ENCODE data around the gene CPNE4. TPM values are rescaled to one million over a fixed set of nuclear protein-coding genes. Genes with fewer than 3 reads are reported as not detected.
A peak's percentile ranks its signal among the peaks of the same experiment; 100 is the strongest.

Gene CPNE4
- total RNA-seq, 2 experiments from 2014 or later = not detected

- no peaks in the 10 kb centered on the region for H3K9me3 Mint-ChIP-seq
- no peaks in the 10 kb centered on the region for H3K4me1 Mint-ChIP-seq (ENCODE audit: low read depth)
- CTCF ChIA-PET = interaction anchor here (0.7 kb wide), 1 partner anchor 8 kb away, joined by 3 read pairs; no protein-coding TSS in a partner anchor
- H3K36me3 Mint-ChIP-seq (ENCODE audit: low read depth) = no peaks in the 10 kb centered on the region
- H3K4me3 Mint-ChIP-seq = no peak overlapping the region
- intact Hi-C loops (cut with micrococcal nuclease) = no loop called here
- peaks cover 13% of the 10 kb centered on the region for H3K27me3 Mint-ChIP-seq (ENCODE audit: low read depth)
- DNase-seq = no peak
- H3K27ac Mint-ChIP-seq = no peak overlapping the region
Observed at GRCh38 chr3:131586277-131586676, 448.5 kb downstream of the CPNE4 start.

DNA sequence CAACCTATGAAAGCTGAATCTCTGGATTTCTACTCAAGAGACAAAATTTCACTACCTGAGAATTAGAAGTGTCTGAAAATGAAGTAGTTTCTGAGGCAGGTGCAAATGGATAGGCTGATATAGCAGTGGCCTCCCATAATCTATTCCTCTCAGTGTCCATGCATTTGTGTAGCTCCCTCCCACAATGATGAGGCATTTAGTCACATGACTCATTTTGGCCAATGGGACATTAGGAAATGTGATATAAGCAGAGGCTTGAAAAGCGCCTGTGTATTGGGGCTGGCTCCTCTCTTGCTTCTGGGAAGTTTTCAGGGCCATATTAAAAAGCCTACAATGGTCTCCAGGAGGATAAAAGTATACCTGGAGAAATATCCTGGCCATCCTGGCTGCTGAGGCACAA is 452.4 kb downstream of the CPNE4 start:
- intact Hi-C loops (cut with micrococcal nuclease) = no loop called here
- CTCF ChIA-PET = no interaction called here
- H3K4me1 Mint-ChIP-seq (ENCODE audit: low read depth) = no peaks in the 10 kb centered on the region
- no peaks in the 10 kb centered on the region for H3K9me3 Mint-ChIP-seq
- H3K27ac Mint-ChIP-seq = no peak overlapping the region
- no peak overlapping the region for H3K4me3 Mint-ChIP-seq
- H3K36me3 Mint-ChIP-seq (ENCODE audit: low read depth) = no peaks in the 10 kb centered on the region
- peaks cover 6% of the 10 kb centered on the region for H3K27me3 Mint-ChIP-seq (ENCODE audit: low read depth)
- no peak for DNase-seq

- Mint-ChIP-seq H3K27ac (no peak overlapping the region), H3K9me3 (no peaks in the 10 kb centered on the region), H3K27me3 (ENCODE audit: low read depth) (peaks cover 15% of the 10 kb centered on the region), H3K36me3 (ENCODE audit: low read depth) (no peaks in the 10 kb centered on the region), H3K4me1 (ENCODE audit: low read depth) (no peaks in the 10 kb centered on the region), H3K4me3 (no peak overlapping the region)
- CTCF ChIA-PET = no interaction called here
- intact Hi-C loops (cut with micrococcal nuclease) = no loop called here
- no peak for DNase-seq
Observed at GRCh38 chr3:131568460-131568859, 466.4 kb downstream of the CPNE4 start.

DNA sequence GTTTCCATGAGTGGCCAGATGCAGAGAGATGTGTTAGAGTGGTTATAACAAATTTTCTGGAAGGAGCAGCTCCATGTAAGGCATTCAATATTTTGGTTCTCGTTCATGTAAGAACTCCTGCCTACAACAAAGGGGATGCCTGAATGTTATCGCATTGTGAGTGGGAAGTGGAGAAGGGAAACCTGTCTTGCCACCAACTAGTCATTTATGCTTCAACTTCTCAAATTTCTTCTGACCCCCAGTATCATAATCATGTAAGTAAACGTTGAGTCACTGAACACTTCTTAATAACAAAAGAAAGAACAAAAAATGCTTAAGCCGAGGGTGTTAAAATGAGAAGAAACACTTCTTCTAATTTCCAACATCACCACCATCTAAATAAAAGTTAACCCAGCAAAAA is 470.0 kb downstream of the CPNE4 start:
- no peak overlapping the region for H3K4me3 Mint-ChIP-seq
- intact Hi-C loops (cut with micrococcal nuclease) = no loop called here
- no peak for DNase-seq
- H3K27me3 Mint-ChIP-seq (ENCODE audit: low read depth) = peaks cover 23% of the 10 kb centered on the region
- CTCF ChIA-PET = interaction anchor here (1.2 kb wide), 1 partner anchor 19 kb away, joined by 3 read pairs; no protein-coding TSS in a partner anchor
- no peaks in the 10 kb centered on the region for H3K4me1 Mint-ChIP-seq (ENCODE audit: low read depth)
- H3K27ac Mint-ChIP-seq = no peak overlapping the region
- H3K36me3 Mint-ChIP-seq (ENCODE audit: low read depth) = no peaks in the 10 kb centered on the region
- H3K9me3 Mint-ChIP-seq = no peaks in the 10 kb centered on the region

DNA sequence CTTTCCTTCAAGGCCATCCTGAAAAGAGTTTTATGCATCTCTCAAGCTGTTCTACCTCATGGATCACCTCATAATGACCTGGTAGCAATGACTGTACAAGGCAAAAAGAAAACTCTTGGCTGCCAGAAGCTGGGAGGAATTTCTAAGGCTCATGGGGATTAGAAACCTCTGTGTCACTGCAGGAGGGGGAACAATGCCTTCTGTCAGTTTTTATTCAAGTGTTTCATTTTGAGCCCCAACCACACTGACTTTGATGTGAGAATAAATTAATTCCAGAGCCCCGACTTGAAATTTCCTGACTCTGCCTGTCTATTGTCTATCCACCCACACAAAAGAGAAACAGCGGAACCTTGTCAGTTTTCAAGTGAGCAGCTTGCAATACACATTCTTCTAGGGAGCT is 473.3 kb downstream of the CPNE4 start:
- no peak overlapping the region for H3K27ac Mint-ChIP-seq
- H3K9me3 Mint-ChIP-seq = no peaks in the 10 kb centered on the region
- no peak overlapping the region for H3K4me3 Mint-ChIP-seq
- H3K4me1 Mint-ChIP-seq (ENCODE audit: low read depth) = no peaks in the 10 kb centered on the region
- peaks cover 23% of the 10 kb centered on the region for H3K27me3 Mint-ChIP-seq (ENCODE audit: low read depth)
- intact Hi-C loops (cut with micrococcal nuclease) = no loop called here
- CTCF ChIA-PET = interaction anchor here (1.0 kb wide), 1 partner anchor 12 kb away, joined by 4 read pairs; no protein-coding TSS in a partner anchor
- no peak for DNase-seq
- no peaks in the 10 kb centered on the region for H3K36me3 Mint-ChIP-seq (ENCODE audit: low read depth)

DNA sequence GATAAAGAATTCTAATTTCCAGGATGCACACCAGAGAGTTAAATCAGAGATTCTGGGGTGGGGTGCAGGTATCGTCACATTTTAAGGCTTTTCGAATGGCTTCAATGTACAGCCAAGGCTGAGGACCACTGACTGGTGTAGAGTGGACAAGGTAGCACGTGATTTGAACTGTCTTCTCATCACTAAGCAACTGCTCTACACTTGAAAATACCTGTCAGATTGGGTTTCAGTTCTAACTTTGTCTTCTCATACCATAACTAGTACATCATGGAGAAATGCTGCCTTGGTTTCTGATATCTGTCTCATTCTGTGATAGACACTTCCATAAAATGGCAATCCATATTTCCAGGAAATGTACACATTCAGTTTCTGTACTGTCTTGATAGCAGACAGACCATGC is 474.0 kb downstream of the CPNE4 start:
- Mint-ChIP-seq H3K4me3 (no peak overlapping the region), H3K4me1 (ENCODE audit: low read depth) (no peaks in the 10 kb centered on the region), H3K27me3 (ENCODE audit: low read depth) (peaks cover 23% of the 10 kb centered on the region), H3K36me3 (ENCODE audit: low read depth) (no peaks in the 10 kb centered on the region), H3K9me3 (no peaks in the 10 kb centered on the region), H3K27ac (no peak overlapping the region)
- DNase-seq = no peak
- CTCF ChIA-PET = no interaction called here
- intact Hi-C loops (cut with micrococcal nuclease) = no loop called here

GRCh38 chr3:131555456-131555855 is 479.4 kb downstream of the CPNE4 start:
- intact Hi-C loops (cut with micrococcal nuclease) = no loop called here
- no peaks in the 10 kb centered on the region for H3K9me3 Mint-ChIP-seq
- H3K27me3 Mint-ChIP-seq (ENCODE audit: low read depth) = peaks cover 13% of the 10 kb centered on the region
- H3K4me1 Mint-ChIP-seq (ENCODE audit: low read depth) = no peaks in the 10 kb centered on the region
- no peaks in the 10 kb centered on the region for H3K36me3 Mint-ChIP-seq (ENCODE audit: low read depth)
- CTCF ChIA-PET = no interaction called here
- DNase-seq = no peak
- H3K4me3 Mint-ChIP-seq = no peak overlapping the region
- H3K27ac Mint-ChIP-seq = no peak overlapping the region

- Mint-ChIP-seq H3K4me3 (no peak overlapping the region), H3K27ac (no peak overlapping the region), H3K9me3 (no peaks in the 10 kb centered on the region), H3K36me3 (ENCODE audit: low read depth) (no peaks in the 10 kb centered on the region), H3K27me3 (ENCODE audit: low read depth) (peaks cover 16% of the 10 kb centered on the region), H3K4me1 (ENCODE audit: low read depth) (no peaks in the 10 kb centered on the region)
- DNase-seq = no peak
- CTCF ChIA-PET = no interaction called here
- intact Hi-C loops (cut with micrococcal nuclease) = no loop called here
Observed at GRCh38 chr3:131553495-131554247, 481.1 kb downstream of the CPNE4 start.

GRCh38 chr3:131551761-131552160 is 483.1 kb downstream of the CPNE4 start:
- intact Hi-C loops (cut with micrococcal nuclease) = no loop called here
- CTCF ChIA-PET = no interaction called here
- Mint-ChIP-seq H3K9me3 (no peaks in the 10 kb centered on the region), H3K4me1 (ENCODE audit: low read depth) (no peaks in the 10 kb centered on the region), H3K27ac (no peak overlapping the region), H3K36me3 (ENCODE audit: low read depth) (no peaks in the 10 kb centered on the region), H3K4me3 (no peak overlapping the region), H3K27me3 (ENCODE audit: low read depth) (peaks cover 26% of the 10 kb centered on the region)
- DNase-seq = no peak

DNA sequence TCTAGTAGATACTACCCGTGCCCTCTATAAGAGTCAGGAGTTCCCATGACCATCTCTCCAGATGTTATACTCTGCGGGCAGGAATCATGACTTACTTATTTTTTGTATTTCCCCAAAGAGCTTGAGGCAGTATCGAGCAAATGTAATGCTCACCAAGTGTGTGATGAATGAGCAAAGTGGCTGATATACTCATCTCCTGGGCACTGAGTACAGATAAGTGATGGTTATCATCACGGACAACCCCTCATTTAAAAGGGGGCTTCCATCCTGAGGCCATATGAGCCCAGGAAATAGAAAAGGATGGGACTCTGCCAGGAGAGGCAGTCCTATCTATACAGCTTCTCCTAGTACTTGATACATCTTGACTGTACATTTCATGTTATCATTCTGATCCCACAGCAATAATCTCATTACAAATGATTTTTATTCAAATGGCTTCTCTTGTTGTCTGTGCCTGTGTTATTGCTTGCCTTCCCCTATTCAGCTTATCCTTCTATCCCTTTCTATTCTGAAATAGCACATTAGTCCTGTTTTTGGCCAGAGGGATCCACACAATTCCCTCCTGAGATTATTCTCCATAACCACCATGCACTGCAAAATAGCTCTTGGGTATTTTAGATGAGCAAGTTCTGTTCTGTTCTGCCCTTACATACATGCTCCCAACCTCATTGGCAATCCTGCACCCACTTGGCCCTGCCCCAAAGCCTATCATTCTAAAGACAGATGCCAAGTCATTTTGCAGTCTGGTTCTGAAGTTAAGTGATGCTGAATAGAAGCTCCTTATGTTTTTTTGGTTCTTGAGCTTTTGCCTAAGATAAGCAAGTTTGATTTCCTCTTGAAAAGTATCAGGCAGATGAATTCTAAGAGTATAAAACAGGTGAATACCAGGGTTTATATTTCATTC is 484.0 kb downstream of the CPNE4 start:
- Mint-ChIP-seq H3K36me3 (ENCODE audit: low read depth) (no peaks in the 10 kb centered on the region), H3K4me3 (no peak overlapping the region), H3K9me3 (no peaks in the 10 kb centered on the region), H3K27me3 (ENCODE audit: low read depth) (peaks cover 26% of the 10 kb centered on the region), H3K27ac (no peak overlapping the region), H3K4me1 (ENCODE audit: low read depth) (no peaks in the 10 kb centered on the region)
- CTCF ChIA-PET = interaction anchor here (1.6 kb wide), 1 partner anchor 11 kb away, joined by 4 read pairs; no protein-coding TSS in a partner anchor
- DNase-seq = no peak
- intact Hi-C loops (cut with micrococcal nuclease) = no loop called here

DNA sequence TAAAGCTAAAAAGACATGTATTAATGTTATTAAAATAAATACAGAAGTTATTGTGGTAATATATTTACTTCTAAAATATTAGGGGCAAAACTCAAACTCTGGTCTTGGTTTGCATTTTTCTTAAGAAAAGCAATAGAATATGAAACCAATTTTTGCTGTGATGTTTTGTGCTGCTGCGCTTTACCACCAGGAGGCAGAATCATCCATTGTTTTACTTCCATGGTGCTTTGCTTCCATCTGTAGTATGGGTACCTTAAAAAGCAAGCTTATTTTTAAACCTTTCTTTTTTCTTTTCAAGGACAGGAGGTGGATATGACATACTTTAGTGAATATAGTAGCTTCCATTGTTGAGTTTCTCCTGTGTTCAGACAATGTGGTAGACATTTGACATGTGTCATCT is 485.5 kb downstream of the CPNE4 start:
- Mint-ChIP-seq H3K27me3 (ENCODE audit: low read depth) (peaks cover 31% of the 10 kb centered on the region), H3K9me3 (no peaks in the 10 kb centered on the region), H3K4me3 (no peak overlapping the region), H3K27ac (no peak overlapping the region), H3K36me3 (ENCODE audit: low read depth) (no peaks in the 10 kb centered on the region), H3K4me1 (ENCODE audit: low read depth) (no peaks in the 10 kb centered on the region)
- DNase-seq = peak; percentile 33
- CTCF ChIA-PET = interaction anchor here (0.6 to 1.6 kb wide), 7 partner anchors 9 to 480 kb away, joined by 3 to 5 read pairs (median 3); no protein-coding TSS in a partner anchor
- intact Hi-C loops (cut with micrococcal nuclease) = loop anchor here (1.0 kb wide), 1 partner anchor 480 kb away; no protein-coding TSS in a partner anchor

DNA sequence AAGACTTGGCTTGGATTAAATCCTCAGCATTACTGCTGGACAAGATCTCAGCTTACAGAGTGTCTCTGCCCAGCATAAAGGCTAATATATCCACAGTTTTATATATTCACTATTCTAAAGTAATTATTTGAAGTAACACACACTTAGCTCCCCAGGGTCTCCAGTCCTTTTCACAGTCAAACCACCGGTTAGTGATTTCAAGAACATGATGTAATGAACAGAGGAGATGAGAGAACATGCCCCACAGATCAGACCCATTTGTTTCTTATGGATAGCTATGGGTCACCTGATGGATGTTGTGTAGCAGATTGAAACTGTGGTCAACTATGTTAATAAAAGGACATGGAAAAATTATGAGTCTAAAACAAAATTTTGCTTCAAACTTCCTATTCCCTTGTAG is 487.2 kb downstream of the CPNE4 start:
- intact Hi-C loops (cut with micrococcal nuclease) = no loop called here
- no peaks in the 10 kb centered on the region for H3K4me1 Mint-ChIP-seq (ENCODE audit: low read depth)
- no peaks in the 10 kb centered on the region for H3K9me3 Mint-ChIP-seq
- peaks cover 29% of the 10 kb centered on the region for H3K27me3 Mint-ChIP-seq (ENCODE audit: low read depth)
- H3K36me3 Mint-ChIP-seq (ENCODE audit: low read depth) = no peaks in the 10 kb centered on the region
- CTCF ChIA-PET = no interaction called here
- H3K27ac Mint-ChIP-seq = no peak overlapping the region
- DNase-seq = no peak
- H3K4me3 Mint-ChIP-seq = no peak overlapping the region
